ENCODE results near the gene LRRC43.
"Not testable (repeated sequence)": the region's sequence is repeated elsewhere in the genome, so short reads cannot be mapped to it uniquely, and the experiment has no call there.

LRRC43 gene

GRCh38 chr12:122166422-122167349 is 16.2 kb upstream of the LRRC43 start:
- no peak for DNase-seq (ENCODE audit: low read depth)
- TF ChIP-seq CTCF (conservative IDR thresholded peaks at IDR 0.05; ENCODE audit: low read depth, low read length) = no peak
- H3K4me3 ChIP-seq (ENCODE audit: low read length) = no peak overlapping the region

- DNase-seq (ENCODE audit: low read depth) = no peak
- TF ChIP-seq CTCF (conservative IDR thresholded peaks at IDR 0.05; ENCODE audit: low read depth, low read length) = no peak
- H3K4me3 ChIP-seq (ENCODE audit: low read length) = no peak overlapping the region
Measured at GRCh38 chr12:122167356-122167925, 15.5 kb upstream of the LRRC43 start.

GRCh38 chr12:122168492-122168891 is 14.4 kb upstream of the LRRC43 start:
- no peak for DNase-seq (ENCODE audit: low read depth)
- no peak overlapping the region for H3K4me3 ChIP-seq (ENCODE audit: low read length)
- no peak for TF ChIP-seq CTCF (conservative IDR thresholded peaks at IDR 0.05; ENCODE audit: low read depth, low read length)

GRCh38 chr12:122171399-122171798 is 11.5 kb upstream of the LRRC43 start:
- no peak for TF ChIP-seq CTCF (conservative IDR thresholded peaks at IDR 0.05; ENCODE audit: low read depth, low read length)
- no peak overlapping the region for H3K4me3 ChIP-seq (ENCODE audit: low read length)
- DNase-seq (ENCODE audit: low read depth) = no peak

- DNase-seq (ENCODE audit: low read depth) = no peak
- no peak for TF ChIP-seq CTCF (conservative IDR thresholded peaks at IDR 0.05; ENCODE audit: low read depth, low read length)
- no peak overlapping the region for H3K4me3 ChIP-seq (ENCODE audit: low read length)
Measured at GRCh38 chr12:122172262-122172939, 10.5 kb upstream of the LRRC43 start.

- TF ChIP-seq CTCF (conservative IDR thresholded peaks at IDR 0.05; ENCODE audit: low read depth, low read length) = no peak
- no peak for DNase-seq (ENCODE audit: low read depth)
- H3K4me3 ChIP-seq (ENCODE audit: low read length) = no peak within 1 kb of the TSS
Measured at GRCh38 chr12:122174155-122174845, 8.6 kb upstream of the LRRC43 start, which contains the start of gene IL31. Gene IL31, minus strand, starts transcription at chr12:122174221. Its CDS starts 49 bp downstream, at chr12:122174172.

GRCh38 chr12:122176473-122176872 is 6.5 kb upstream of the LRRC43 start:
- not testable (repeated sequence) for DNase-seq (ENCODE audit: low read depth)

More at GRCh38 chr12:122176473-122176872, 6.5 kb upstream of the LRRC43 start:
- H3K4me3 ChIP-seq (ENCODE audit: low read length) = not testable (repeated sequence)

All from retinal pigment epithelial cell (primary cell).